ENCODE results near the gene NID2.

GRCh38 chr14:52075371-52075770 lies 6.5 kb upstream of the NID2 start:
- no peak for TF ChIP-seq POLR2AphosphoS5 (IDR thresholded peaks at IDR 0.05; ENCODE audit: borderline replicate concordance, low read depth, low read length)
- no peak for TF ChIP-seq EZH2 (IDR thresholded peaks at IDR 0.05)
- TF ChIP-seq FOXP2 (optimal IDR thresholded peaks at IDR 0.05; ENCODE audit: control extremely low read depth, extremely low read length, insufficient read depth) = no peak
